GM12865 (cell line): ENCODE data around the gene PCDH8.
"Not testable (repeated sequence)": the region's sequence is repeated elsewhere in the genome, so short reads cannot be mapped to it uniquely, and the experiment has no call there.

Experiments
- DNase-seq: peaks from one replicate; pipeline ENCODE4 v3.0.0; 2010; ENCODE audit warnings: low read depth
- H3K4me3 ChIP-seq: 2 replicates; pipeline ENCODE4 v1.5.1; 2011; ENCODE audit warnings: mild to moderate bottlenecking, low read depth, low read length, control low read depth
- TF ChIP-seq, protein P1 (sequence below): IDR thresholded peaks from 2 replicates; pipeline ENCODE4 v1.5.1; 2011; ENCODE audit warnings: low read length, control low read depth, low read depth, inconsistent platforms; ENCODE audit not compliant: insufficient read depth; ENCODE audit errors: missing control alignments

Gene PCDH8

DNA sequence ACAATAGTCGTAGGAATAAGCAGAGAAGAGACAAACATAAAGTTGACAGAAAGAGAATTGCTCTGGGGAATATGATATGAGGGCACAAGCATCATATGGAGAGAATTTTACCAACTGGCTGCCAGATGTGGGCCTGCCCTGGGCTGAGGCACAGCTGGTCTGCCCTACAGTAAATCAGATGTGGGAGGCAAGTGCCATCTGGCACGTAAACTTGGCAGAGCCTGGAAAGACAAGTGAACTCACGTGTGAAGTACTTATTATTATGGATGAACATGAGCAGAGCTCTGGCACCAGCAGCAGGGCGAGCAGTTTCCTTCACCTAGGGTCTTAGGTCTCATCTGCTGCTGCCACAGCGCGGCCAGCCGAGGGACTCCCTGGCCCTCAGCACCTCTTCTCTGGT lies 20.6 kb downstream of the PCDH8 start:
- no peak for DNase-seq
- TF ChIP-seq, protein P1, sequence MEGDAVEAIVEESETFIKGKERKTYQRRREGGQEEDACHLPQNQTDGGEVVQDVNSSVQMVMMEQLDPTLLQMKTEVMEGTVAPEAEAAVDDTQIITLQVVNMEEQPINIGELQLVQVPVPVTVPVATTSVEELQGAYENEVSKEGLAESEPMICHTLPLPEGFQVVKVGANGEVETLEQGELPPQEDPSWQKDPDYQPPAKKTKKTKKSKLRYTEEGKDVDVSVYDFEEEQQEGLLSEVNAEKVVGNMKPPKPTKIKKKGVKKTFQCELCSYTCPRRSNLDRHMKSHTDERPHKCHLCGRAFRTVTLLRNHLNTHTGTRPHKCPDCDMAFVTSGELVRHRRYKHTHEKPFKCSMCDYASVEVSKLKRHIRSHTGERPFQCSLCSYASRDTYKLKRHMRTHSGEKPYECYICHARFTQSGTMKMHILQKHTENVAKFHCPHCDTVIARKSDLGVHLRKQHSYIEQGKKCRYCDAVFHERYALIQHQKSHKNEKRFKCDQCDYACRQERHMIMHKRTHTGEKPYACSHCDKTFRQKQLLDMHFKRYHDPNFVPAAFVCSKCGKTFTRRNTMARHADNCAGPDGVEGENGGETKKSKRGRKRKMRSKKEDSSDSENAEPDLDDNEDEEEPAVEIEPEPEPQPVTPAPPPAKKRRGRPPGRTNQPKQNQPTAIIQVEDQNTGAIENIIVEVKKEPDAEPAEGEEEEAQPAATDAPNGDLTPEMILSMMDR = no peak
- H3K4me3 ChIP-seq = no peak overlapping the region

DNA sequence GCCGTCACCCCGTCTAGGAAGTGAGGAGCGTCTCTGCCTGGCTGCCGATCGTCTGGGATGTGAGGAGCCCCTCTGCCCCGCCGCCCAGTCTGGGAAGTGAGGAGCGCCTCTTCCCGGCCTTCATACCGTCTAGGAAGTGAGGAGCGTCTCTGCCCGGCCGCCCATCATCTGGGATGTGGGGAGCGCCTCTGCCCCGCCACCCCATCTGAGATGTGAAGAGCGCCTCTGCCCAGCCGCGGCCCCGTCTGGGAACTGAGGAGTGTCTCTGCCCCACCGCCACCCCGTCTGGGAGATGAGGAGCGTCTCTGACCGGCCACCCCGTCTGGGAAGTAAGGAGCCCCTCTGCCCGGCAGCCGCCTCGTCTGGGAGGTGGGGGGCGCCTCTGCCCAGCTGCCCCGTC lies 30.6 kb downstream of the PCDH8 start:
- H3K4me3 ChIP-seq, DNase-seq: not testable (repeated sequence)

DNA sequence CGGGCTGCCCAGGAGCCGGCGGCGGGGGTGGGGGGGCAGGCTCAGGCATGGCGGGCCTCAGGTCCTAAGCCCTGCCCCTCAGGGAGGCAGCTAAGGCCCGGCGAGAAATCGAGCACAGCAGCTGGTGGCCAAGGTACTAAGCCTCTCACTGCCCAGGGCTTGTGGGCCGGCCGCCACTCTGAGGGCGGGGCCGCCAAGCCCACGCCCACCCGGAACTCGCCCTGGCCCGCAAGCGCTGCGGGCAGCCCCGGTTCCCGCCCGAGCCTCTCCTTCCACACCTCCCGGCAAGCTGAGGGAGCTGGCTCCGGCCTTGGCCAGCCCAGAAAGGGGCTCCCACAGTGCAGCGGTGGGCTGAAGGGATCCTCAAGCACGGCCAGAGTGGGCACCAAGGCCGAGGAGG lies 33.1 kb downstream of the PCDH8 start:
- H3K4me3 ChIP-seq = no peak overlapping the region
- DNase-seq = no peak
- TF ChIP-seq, protein P1 = no peak

DNA sequence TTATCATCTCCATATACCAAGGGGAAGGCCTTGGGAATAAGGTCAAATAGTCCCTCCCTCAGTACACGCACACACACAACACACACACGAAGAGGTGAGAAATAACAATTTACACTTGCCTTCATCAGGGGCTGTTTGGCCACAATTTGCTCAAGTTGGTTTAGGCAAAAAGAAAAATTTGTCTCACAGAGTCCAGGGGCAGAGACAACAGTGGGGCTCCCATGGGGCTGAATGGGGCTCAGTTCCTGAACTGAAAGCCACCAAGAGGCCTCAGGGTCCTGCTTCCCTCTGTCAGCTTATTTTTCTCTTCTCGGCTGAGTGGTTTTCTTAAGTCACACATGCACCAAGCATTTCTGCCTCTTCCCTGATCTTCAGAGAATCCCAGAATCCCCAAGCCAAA lies 35.5 kb downstream of the PCDH8 start:
- H3K4me3 ChIP-seq = no peak overlapping the region
- TF ChIP-seq, protein P1 = no peak
- peak; percentile 20 for DNase-seq

DNA sequence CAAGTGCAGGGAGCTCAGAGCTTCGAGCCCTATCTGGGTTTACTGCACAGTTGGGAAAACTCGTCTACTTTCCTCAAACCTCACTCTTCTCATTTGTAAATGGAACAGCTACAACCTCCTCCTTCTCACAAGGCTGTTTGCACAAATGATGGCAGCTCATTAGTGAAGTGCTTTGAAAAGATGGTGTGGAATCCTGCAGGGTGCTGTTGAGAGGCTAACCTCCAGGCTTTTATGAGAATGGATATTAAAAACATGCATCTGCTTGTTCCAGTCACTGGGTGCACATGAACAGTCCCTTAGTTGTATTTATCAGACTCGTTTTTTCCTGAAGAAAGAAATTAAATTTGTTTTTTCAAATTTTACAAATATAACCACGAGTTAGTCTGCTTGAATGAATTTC lies 36.6 kb downstream of the PCDH8 start:
- TF ChIP-seq, protein P1 = no peak
- no peak overlapping the region for H3K4me3 ChIP-seq
- DNase-seq = no peak

DNA sequence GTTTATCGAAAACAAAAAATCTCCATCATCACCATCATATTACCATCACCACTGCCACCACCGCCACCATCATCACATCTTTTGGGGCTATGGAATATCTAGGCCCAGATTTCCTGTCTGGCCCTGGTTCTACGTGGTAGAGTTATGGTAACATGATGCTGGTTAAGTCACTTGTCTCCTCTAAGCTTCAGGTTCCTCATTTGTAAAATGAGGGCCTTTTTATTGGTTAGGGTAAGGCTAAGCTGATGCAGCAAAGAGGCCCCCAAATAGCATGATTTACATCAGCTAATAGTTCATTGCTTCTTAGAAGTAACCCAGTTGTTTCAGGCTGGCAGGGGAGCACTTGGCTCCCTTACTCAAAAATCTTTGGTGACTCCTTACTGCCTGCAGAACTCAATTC lies 37.9 kb downstream of the PCDH8 start:
- DNase-seq = no peak
- TF ChIP-seq, protein P1 = no peak
- no peak overlapping the region for H3K4me3 ChIP-seq

DNA sequence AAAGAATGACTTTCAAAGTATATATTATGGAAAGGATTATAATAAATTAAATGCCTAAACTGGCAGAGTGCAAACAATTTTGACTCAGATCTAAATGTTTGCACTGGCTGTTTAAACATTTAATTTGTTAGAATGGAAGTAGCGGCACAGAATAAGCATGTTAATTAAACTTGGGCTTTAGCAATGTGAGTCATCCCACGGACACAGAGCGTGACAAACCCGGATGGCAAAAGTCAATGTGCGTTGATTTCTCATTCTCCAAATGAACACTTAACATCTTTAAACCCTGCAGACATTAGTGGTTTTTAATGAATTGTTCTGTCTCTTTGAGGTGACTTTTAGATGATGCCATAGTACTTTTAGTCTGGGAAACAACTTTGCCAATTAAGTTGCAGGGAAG lies 38.4 kb downstream of the PCDH8 start:
- no peak for DNase-seq
- H3K4me3 ChIP-seq = no peak overlapping the region
- TF ChIP-seq, protein P1 = no peak
